TTC549 (cell line): Measurements from ENCODE around the gene ZG16B.

ENCODE experiments used
- FAIRE-seq: peaks from 2 replicates; lab custom pipeline; 2012; peaks lifted over from hg19 to GRCh38; lab: Jason Lieb, UNC

Gene ZG16B

DNA sequence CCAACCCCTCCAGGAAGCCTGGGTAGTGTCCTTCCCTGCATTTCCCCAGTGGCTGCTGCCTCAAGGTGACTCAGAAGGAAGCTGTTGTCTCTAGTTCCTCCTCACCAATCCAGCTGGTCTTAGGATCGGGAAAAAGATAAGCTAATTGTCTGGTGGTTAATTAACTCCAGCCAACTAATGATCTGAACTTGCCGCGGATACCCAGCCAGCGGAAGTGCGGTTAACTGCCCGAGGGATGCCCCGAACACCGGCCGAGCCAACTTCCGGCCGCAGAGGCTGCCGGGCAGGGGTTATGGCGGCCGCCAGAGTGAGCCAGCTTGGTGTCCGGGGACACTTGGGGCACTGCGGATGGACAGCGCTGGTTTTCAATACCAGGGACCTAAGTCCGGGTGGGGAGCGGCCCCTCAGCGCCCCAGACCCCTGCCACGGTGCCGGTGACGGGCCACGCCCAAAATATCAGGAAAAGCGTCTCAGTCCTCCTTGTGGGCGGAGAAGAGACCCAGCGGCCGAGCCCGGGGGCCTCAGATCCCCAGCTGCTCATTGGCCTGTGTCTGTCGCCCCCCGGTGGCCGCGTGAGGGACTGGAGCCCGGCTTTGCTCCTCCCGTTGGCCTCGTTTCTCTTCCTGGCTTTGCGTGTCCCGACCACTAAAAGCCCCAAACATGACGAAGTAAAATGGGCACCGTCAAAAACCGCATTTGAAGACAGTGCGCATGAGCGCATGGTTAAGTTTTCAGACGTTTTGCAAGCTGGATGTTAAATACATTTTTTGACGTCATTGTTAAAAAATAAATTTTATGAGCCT, 38.1 kb downstream of the ZG16B start:
- no peak for FAIRE-seq

DNA sequence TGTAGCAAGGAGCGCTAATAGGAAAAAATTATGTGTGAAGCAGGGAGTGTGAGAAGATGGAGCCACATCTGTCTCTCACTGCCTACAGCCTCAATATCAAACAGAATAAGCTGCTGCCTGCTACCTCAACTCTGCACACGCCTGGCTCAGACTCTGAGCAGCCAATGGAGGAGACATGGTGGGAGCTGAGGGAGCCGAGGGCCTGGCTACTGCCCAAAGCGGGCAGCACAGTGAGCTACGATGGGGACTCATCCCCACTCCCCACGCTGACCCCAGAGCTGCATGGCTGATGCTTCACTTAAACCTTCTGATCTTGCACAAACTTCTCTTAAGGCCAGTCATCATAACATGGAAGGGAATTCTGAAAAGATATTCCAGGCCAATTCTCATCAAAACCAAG, 41.8 kb downstream of the ZG16B start:
- FAIRE-seq: no peak

DNA sequence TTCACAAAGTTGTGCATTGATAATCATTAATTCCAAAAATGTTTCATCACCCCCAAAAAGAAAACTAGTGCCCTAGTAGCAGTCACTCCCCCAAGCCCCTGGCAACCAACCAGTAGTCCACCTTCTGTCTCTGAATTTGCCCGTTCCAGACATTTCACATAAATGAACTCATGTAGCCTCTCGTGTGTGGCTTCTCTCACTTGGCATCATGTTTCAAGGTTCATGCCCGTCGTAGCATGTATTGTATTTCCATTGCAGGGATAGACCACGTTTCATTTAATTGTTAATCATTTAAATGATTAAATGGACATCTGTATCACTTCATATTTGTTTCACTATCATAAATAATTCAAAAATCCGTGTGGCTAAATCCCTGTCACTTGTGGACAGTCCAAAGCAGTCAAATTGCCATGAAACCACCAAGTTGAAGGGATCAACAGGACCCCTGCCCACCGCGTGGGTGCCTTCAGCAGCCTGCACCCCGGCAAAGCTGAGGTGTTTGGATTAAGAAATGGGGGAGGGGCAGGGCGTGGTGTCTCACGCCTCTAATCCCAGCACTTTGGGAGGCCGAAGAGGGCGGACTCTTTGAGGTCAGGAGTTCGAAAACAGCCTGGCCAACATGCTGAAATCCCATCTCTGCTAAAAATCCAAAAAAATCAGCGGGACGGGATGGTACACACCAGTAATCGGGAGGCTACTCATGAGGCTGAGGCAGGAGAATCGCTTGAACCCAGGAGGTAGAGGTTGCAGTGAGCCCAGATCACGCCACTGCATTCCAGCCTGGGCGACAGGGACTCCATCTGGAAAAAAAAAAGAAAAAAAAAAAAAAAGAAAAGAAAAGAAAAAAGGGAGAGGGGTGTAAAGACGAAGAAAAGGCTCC, 44.2 kb downstream of the ZG16B start:
- FAIRE-seq: no peak

DNA sequence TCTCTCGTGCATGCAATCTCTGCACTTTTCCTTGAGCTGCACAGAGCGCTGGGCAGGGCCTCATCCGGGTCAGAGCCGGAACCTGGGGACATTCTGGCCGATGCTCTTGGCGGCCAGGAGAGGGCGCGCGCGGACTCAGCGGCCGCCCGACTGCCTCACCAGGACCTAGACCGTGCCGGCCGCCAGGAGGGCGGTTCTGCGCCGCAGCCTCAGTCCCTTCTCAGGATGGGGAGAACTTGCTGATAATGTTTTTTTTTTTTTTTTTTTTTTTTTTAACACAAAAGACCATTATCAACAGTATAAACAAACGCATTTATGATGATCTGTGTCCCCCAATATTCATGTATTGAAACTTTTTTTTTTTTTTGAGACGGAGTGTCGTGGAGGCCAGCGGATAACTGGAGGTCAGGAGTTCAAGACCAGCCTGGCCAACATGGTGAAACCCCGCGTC, 44.8 kb downstream of the ZG16B start:
- FAIRE-seq: peak; percentile 42

DNA sequence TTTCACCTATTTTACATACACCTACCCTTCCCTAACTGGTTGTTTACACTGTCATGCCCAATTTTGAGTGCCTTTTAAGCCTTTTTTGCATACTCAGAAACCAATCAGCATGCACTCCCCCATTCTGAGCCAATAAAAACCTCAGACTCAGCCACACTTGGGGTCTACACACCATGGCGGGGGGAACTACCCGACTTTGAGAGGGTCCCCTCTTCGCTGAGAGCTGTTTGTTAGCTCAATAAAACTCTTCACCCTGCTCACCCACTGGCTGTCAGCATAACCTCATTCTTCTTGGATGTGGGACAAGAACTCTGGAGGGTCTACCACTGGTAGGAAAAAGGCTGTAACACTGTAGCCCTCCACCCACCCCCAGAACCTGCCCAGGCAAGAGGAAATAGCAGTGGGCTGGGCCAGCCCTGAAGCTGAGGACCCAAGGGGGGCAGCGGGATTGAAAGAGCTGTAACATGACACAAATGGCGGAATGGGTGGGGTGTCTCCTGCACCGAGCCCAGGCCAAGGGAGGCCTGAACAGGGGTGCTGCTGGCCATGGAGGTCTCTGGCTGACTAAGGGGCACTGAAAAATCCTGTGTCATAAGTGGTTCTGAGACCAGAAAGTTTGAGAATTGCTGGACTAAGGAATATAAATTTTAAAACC, 49.9 kb downstream of the ZG16B start:
- no peak for FAIRE-seq
